Loucy (cell line): Measurements from ENCODE around the gene INPP5K.
A peak's percentile ranks its signal among the peaks of the same experiment; 100 is the strongest.

Experiments used
- H2AFZ ChIP-seq: fragments of 200-600 bp; sonication (generic); 2 replicates; pipeline ENCODE4 v1.6.0; 2016; ENCODE audit warnings: antibody characterized with exemption, mild to moderate bottlenecking, low read length, moderate library complexity
- H3F3A ChIP-seq: fragments of 200-600 bp; 2 replicates; pipeline ENCODE4 v1.6.0; 2016; ENCODE audit warnings: antibody characterized with exemption, low read depth, mild to moderate bottlenecking
- H3K27me3 ChIP-seq: fragments of 200-600 bp; sonication (generic); 2 replicates; pipeline ENCODE4 v1.6.1; 2014; ENCODE audit warnings: low read length, mild to moderate bottlenecking; ENCODE audit not compliant: insufficient read depth, poor library complexity, severe bottlenecking
- H3K36me3 ChIP-seq: fragments of 200-600 bp; sonication (generic); 2 replicates; pipeline ENCODE4 v1.6.1; 2016; ENCODE audit warnings: low read length; ENCODE audit not compliant: insufficient read depth
- H3K4me1 ChIP-seq: fragments of 200-600 bp; sonication (generic); 2 replicates; pipeline ENCODE4 v1.5.1; 2014; ENCODE audit warnings: low read length, mild to moderate bottlenecking; ENCODE audit not compliant: insufficient read depth, poor library complexity, severe bottlenecking
- H3K4me2 ChIP-seq: fragments of 200-600 bp; sonication (generic); 2 replicates; pipeline ENCODE4 v1.6.0; 2014; ENCODE audit warnings: antibody characterized with exemption, low read length, low read depth, mild to moderate bottlenecking; ENCODE audit not compliant: poor library complexity, severe bottlenecking
- H3K4me3 ChIP-seq: fragments of 200-600 bp; sonication (generic); 2 replicates; pipeline ENCODE4 v1.5.1; 2014; ENCODE audit warnings: low read length, mild to moderate bottlenecking, mixed read lengths; ENCODE audit not compliant: poor library complexity, severe bottlenecking
- H3K79me2 ChIP-seq: fragments of 200-600 bp; sonication (generic); 2 replicates; pipeline ENCODE4 v1.6.1; 2014; ENCODE audit warnings: low read length; ENCODE audit not compliant: insufficient read depth
- H3K9ac ChIP-seq: fragments of 200-600 bp; sonication (generic); 2 replicates; pipeline ENCODE4 v1.6.0; 2014; ENCODE audit warnings: mild to moderate bottlenecking, low read depth, low read length, moderate library complexity; ENCODE audit not compliant: poor library complexity, severe bottlenecking
- H3K9me2 ChIP-seq: fragments of 200-600 bp; sonication (generic); replicated peaks from 2 replicates; pipeline ENCODE4 v1.6.1; 2016; ENCODE audit warnings: low read depth, low read length, mixed read lengths
- H3K9me3 ChIP-seq: fragments of 200-600 bp; sonication (generic); 2 replicates; pipeline ENCODE4 v1.6.1; 2014; ENCODE audit warnings: mild to moderate bottlenecking, antibody characterized with exemption, low read length, low read depth; ENCODE audit not compliant: insufficient read depth
- H4K20me1 ChIP-seq: fragments of 200-600 bp; sonication (generic); 2 replicates; pipeline ENCODE4 v1.6.0; 2014; ENCODE audit warnings: antibody characterized with exemption, low read length, mild to moderate bottlenecking; ENCODE audit not compliant: insufficient read depth, poor library complexity, severe bottlenecking
- EZH2phosphoT487 ChIP-seq: fragments of 200-600 bp; IDR thresholded peaks from 2 replicates; pipeline ENCODE4 v1.6.1; 2018; ENCODE audit warnings: antibody characterized with exemption, mild to moderate bottlenecking, moderate library complexity, borderline replicate concordance
- TF ChIP-seq, protein P1 (sequence below): fragments of 200-600 bp; sonication (generic); conservative IDR thresholded peaks from 2 replicates; pipeline ENCODE4 v1.5.1; 2014; ENCODE audit warnings: mild to moderate bottlenecking, antibody characterized with exemption, low read length

The INPP5K gene

DNA sequence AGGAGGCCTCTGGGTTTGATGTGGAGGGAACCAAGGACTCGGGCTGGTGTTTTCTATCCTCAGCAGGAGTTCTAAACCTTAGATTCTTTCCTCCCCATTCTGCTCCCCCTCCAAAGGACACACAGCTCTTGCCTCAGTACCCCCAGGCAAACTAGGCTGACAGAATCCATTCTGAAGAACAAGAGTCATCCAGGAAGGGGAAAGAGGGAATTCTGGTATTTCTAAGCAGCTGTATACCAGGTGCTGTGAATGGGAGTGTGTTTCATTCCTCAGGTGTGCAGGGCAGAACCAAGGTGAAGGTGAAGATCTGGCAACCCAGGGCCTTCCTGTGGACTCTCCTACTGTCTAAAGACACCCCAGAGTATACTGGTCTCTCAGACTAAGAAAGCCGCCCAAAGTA is 4.1 kb downstream of the INPP5K start:
- H4K20me1 ChIP-seq: peaks cover 4% of the 10 kb centered on the region
- TF ChIP-seq, protein P1, sequence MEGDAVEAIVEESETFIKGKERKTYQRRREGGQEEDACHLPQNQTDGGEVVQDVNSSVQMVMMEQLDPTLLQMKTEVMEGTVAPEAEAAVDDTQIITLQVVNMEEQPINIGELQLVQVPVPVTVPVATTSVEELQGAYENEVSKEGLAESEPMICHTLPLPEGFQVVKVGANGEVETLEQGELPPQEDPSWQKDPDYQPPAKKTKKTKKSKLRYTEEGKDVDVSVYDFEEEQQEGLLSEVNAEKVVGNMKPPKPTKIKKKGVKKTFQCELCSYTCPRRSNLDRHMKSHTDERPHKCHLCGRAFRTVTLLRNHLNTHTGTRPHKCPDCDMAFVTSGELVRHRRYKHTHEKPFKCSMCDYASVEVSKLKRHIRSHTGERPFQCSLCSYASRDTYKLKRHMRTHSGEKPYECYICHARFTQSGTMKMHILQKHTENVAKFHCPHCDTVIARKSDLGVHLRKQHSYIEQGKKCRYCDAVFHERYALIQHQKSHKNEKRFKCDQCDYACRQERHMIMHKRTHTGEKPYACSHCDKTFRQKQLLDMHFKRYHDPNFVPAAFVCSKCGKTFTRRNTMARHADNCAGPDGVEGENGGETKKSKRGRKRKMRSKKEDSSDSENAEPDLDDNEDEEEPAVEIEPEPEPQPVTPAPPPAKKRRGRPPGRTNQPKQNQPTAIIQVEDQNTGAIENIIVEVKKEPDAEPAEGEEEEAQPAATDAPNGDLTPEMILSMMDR: no peak
- no peak for TF ChIP-seq EZH2phosphoT487
- H3K4me1 ChIP-seq: peaks cover 7% of the 10 kb centered on the region
- no peaks in the 10 kb centered on the region for H3K9me2 ChIP-seq
- H3K4me3 ChIP-seq: no peak overlapping the region
- H3K9me3 ChIP-seq: no peaks in the 10 kb centered on the region
- no peaks in the 10 kb centered on the region for H3K27me3 ChIP-seq
- no peak overlapping the region for H3K4me2 ChIP-seq
- no peak overlapping the region for H2AFZ ChIP-seq
- H3K9ac ChIP-seq: peak overlapping the region; percentile 20
- H3K36me3 ChIP-seq: peaks cover 6% of the 10 kb centered on the region; the same call in 1 of the 2 replicates
- H3F3A ChIP-seq: no peaks in the 10 kb centered on the region
- H3K79me2 ChIP-seq: peaks cover 25% of the 10 kb centered on the region; the same call in 1 of the 2 replicates

DNA sequence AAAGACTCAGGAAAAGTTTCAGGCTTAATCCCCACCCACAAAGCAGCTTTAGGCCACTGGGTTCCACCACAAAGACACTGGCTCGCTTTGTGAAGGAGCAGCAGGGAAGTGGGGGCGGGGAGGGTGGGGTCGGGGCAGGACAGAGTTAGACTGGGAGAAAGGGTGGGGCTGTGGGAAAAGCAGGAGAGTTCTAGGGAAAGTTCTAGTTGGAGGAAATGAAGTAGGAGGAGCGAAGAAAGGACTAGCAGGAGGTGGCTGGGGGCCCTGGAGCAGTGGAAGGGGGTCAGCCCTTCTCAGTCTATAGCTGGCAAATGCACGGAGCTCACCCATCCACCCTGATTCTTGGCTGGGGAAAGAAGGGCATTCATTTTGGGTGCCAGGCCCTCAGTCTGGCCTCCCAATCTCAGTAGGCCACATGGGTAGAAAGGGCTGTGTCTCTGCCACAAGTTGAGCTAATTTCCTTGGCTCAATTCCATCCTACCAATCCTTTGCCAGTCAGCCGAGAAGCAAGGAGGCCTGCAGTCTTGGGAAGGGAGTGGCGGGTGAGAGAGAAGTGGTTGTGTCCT is 4.6 kb downstream of the INPP5K start:
- Histone ChIP-seq H3K79me2 (peaks cover 20% of the 10 kb centered on the region; the same call in 1 of the 2 replicates), H3K9me3 (no peaks in the 10 kb centered on the region), H3K36me3 (peaks cover 6% of the 10 kb centered on the region; the same call in 1 of the 2 replicates), H3K9me2 (no peaks in the 10 kb centered on the region), H3F3A (no peaks in the 10 kb centered on the region), H3K9ac (peak overlapping the region; percentile 20), H3K4me3 (no peak overlapping the region), H3K27me3 (no peaks in the 10 kb centered on the region), H3K4me1 (peaks cover 7% of the 10 kb centered on the region), H2AFZ (no peak overlapping the region), H4K20me1 (peaks cover 4% of the 10 kb centered on the region), H3K4me2 (no peak overlapping the region)
- no peak for TF ChIP-seq EZH2phosphoT487
- TF ChIP-seq, protein P1: no peak

- no peaks in the 10 kb centered on the region for H3K9me2 ChIP-seq
- H3K4me1 ChIP-seq: peaks cover 7% of the 10 kb centered on the region
- no peak overlapping the region for H3K4me2 ChIP-seq
- TF ChIP-seq, protein P1: no peak
- no peak for TF ChIP-seq EZH2phosphoT487
- H2AFZ ChIP-seq: no peak overlapping the region
- H3F3A ChIP-seq: no peaks in the 10 kb centered on the region
- H4K20me1 ChIP-seq: peaks cover 4% of the 10 kb centered on the region
- no peaks in the 10 kb centered on the region for H3K27me3 ChIP-seq
- H3K9me3 ChIP-seq: no peaks in the 10 kb centered on the region
- H3K9ac ChIP-seq: no peak overlapping the region
- H3K79me2 ChIP-seq: peaks cover 19% of the 10 kb centered on the region; the same call in 1 of the 2 replicates
- no peak overlapping the region for H3K4me3 ChIP-seq
- peaks cover 6% of the 10 kb centered on the region; the same call in 1 of the 2 replicates for H3K36me3 ChIP-seq
Measured at GRCh38 chr17:1511290-1511689, 5.1 kb downstream of the INPP5K start.
